HCT116 (cell line): ENCODE data around the gene FKBP7. TPM values are rescaled to one million over a fixed set of nuclear protein-coding genes. Genes with fewer than 3 reads are reported as not detected.

Source experiments
- ATAC-seq: fragments of 200-7000 bp; cut with Tn5 transposase; 2 replicates; pipeline ENCODE4 v1.9.1; 2020; ENCODE audit warnings: mild to moderate bottlenecking, moderate library complexity
- BruUV-seq: library from RNA; stranded (reverse); fragments of 400-500 nt; replicated peaks from 2 replicates; lab custom pipeline; 2021; lab: Mats Ljungman, UMichigan
- CTCF ChIA-PET: fragments of 300-600 bp; sonication (Branson Sonifier 250); formaldehyde crosslinking; loops from one replicate; lab custom pipeline; 2021; ENCODE audit warnings: antibody characterized with exemption; lab: Charles Lee
- POLR2A ChIA-PET: fragments of 300-600, 350-600 bp; sonication (Branson Sonifier 250); formaldehyde crosslinking; loops from one replicate; lab custom pipeline; 2021; ENCODE audit warnings: antibody characterized with exemption; lab: Charles Lee
- RAD21 ChIA-PET, 2 experiments: fragments of 300-600 bp; sonication (Branson Sonifier 250); formaldehyde crosslinking; loops; one replicate each; lab custom pipeline; 2023; ENCODE audit warnings: low total read pairs in 2 of 2; ENCODE audit not compliant: uncharacterized antibody in 2 of 2, unreplicated experiment in 2 of 2, low non-redundant PET in 1 of 2; lab: Charles Lee
- DNase-seq: peaks from one replicate; pipeline ENCODE4 v3.0.0-alpha.2; 2010; ENCODE audit warnings: low read depth, low spot score
- H2AFZ ChIP-seq: fragments of 200-600 bp; shearing (Covaris generic), sonication (generic); 2 replicates; pipeline ENCODE4 v1.6.1; 2017; ENCODE audit warnings: low read depth, mixed run types, mixed read lengths, antibody characterized with exemption, low read length; ENCODE audit not compliant: poor library complexity, severe bottlenecking
- H3K27ac ChIP-seq: 2 replicates; pipeline ENCODE4 v1.5.1; 2012; ENCODE audit warnings: low read depth, low read length
- H3K27me3 ChIP-seq: fragments of 200-600 bp; sonication (generic); 2 replicates; pipeline ENCODE4 v1.6.1; 2016; ENCODE audit warnings: mixed run types, low read length, mixed read lengths; ENCODE audit not compliant: insufficient read depth
- H3K36me3 ChIP-seq, 2 experiments: fragments of 200-500 bp in 1 of 2; fragments of 200-600 bp in 1 of 2; sonication (Bioruptor generic) in 1 of 2; sonication (generic) in 1 of 2; 2 replicates each; pipeline versions ENCODE4 v1.5.1 to v1.6.1; 2014 to 2016; ENCODE audit warnings: low read length in 2 of 2, inconsistent platforms in 1 of 2, mixed read lengths in 1 of 2, mixed run types in 1 of 2; ENCODE audit not compliant: insufficient read depth in 2 of 2, control insufficient read depth in 1 of 2
- H3K4me1 ChIP-seq, 2 experiments: fragments of 200-600 bp in 1 of 2; sonication (generic) in 1 of 2; 2 replicates each; pipeline versions ENCODE4 v1.5.1 to v1.6.1; 2012 to 2017; ENCODE audit warnings: low read length in 2 of 2, inconsistent platforms in 1 of 2, mild to moderate bottlenecking in 1 of 2, mixed read lengths in 1 of 2, mixed run types in 1 of 2, moderate library complexity in 1 of 2; ENCODE audit not compliant: insufficient read depth in 2 of 2, control insufficient read depth in 1 of 2
- H3K4me2 ChIP-seq: fragments of 200-600 bp; sonication (generic); 2 replicates; pipeline ENCODE4 v1.6.1; 2017; ENCODE audit warnings: mixed run types, low read length, mixed read lengths
- H3K4me3 ChIP-seq, 2 experiments: fragments of 200-600 bp in 1 of 2; sonication (generic) in 1 of 2; replicated peaks in 1 of 2; 2 replicates each; pipeline ENCODE4 v1.5.1; 2011 to 2016; ENCODE audit warnings: low read length in 2 of 2, control low read depth in 1 of 2, low read depth in 1 of 2, mild to moderate bottlenecking in 1 of 2, mixed read lengths in 1 of 2, mixed run types in 1 of 2
- H3K79me2 ChIP-seq: fragments of 200-600 bp; sonication (generic); 2 replicates; pipeline ENCODE4 v1.6.1; 2017; ENCODE audit warnings: mild to moderate bottlenecking, mixed run types, low read length, moderate library complexity, mixed read lengths; ENCODE audit not compliant: insufficient read depth
- H3K9ac ChIP-seq: fragments of 200-600 bp; sonication (generic); 2 replicates; pipeline ENCODE4 v1.6.1; 2016; ENCODE audit warnings: low read length, mixed read lengths
- H3K9me2 ChIP-seq: fragments of 200-600 bp; sonication (generic), shearing (Covaris generic); 2 replicates; pipeline ENCODE4 v1.6.1; 2017; ENCODE audit warnings: mixed run types, mild to moderate bottlenecking, moderate library complexity; ENCODE audit not compliant: insufficient read depth
- H3K9me3 ChIP-seq, 2 experiments: fragments of 200-500 bp in 1 of 2; fragments of 200-600 bp in 1 of 2; sonication (Bioruptor generic) in 1 of 2; sonication (generic) in 1 of 2; 2 replicates each; pipeline ENCODE4 v1.6.1; 2014 to 2017; ENCODE audit warnings: low read length in 2 of 2, mixed read lengths in 2 of 2, inconsistent platforms in 1 of 2, low read depth in 1 of 2, mild to moderate bottlenecking in 1 of 2, mixed run types in 1 of 2, moderate library complexity in 1 of 2; ENCODE audit not compliant: control insufficient read depth in 1 of 2, insufficient read depth in 1 of 2
- H4K20me1 ChIP-seq: fragments of 200-600 bp; sonication (generic), shearing (Covaris generic); 2 replicates; pipeline ENCODE4 v1.6.1; 2017; ENCODE audit warnings: mixed run types, mild to moderate bottlenecking, moderate library complexity; ENCODE audit not compliant: insufficient read depth
- CBX3 ChIP-seq: IDR thresholded peaks from 2 replicates; pipeline ENCODE4 v1.6.1; 2012; ENCODE audit warnings: low read depth
- CEBPB ChIP-seq: IDR thresholded peaks from 2 replicates; pipeline ENCODE4 v1.6.1; 2012; ENCODE audit warnings: low read depth
- EGR1 ChIP-seq: IDR thresholded peaks from 2 replicates; pipeline ENCODE4 v1.6.1; 2012; ENCODE audit warnings: low read depth
- EZH2 ChIP-seq: fragments of 200-600 bp; sonication (generic); IDR thresholded peaks from 2 replicates; pipeline ENCODE4 v1.6.1; 2017; ENCODE audit warnings: antibody characterized with exemption, mixed run types
- EZH2phosphoT487 ChIP-seq: fragments of 200-600 bp; IDR thresholded peaks from 2 replicates; pipeline ENCODE4 v1.6.1; 2018; ENCODE audit warnings: antibody characterized with exemption, borderline replicate concordance
- FOSL1 ChIP-seq: IDR thresholded peaks from 2 replicates; pipeline ENCODE4 v1.6.1; 2012; ENCODE audit warnings: low read depth
- JUND ChIP-seq: IDR thresholded peaks from 2 replicates; pipeline ENCODE4 v1.6.1; 2012
- MAX ChIP-seq: IDR thresholded peaks from 2 replicates; pipeline ENCODE4 v1.6.1; 2012
- RAD21 ChIP-seq: IDR thresholded peaks from 2 replicates; pipeline ENCODE4 v1.6.1; 2012; ENCODE audit warnings: low read depth, mild to moderate bottlenecking
- SIN3A ChIP-seq: IDR thresholded peaks from 2 replicates; pipeline ENCODE4 v1.6.1; 2012; ENCODE audit warnings: low read depth
- SP1 ChIP-seq: IDR thresholded peaks from 2 replicates; pipeline ENCODE4 v1.6.1; 2012; ENCODE audit warnings: low read depth
- SRF ChIP-seq: IDR thresholded peaks from 2 replicates; pipeline ENCODE4 v1.6.1; 2012; ENCODE audit warnings: low read depth
- TCF7L2 ChIP-seq: IDR thresholded peaks from 2 replicates; pipeline ENCODE4 v1.7.0; 2011; ENCODE audit warnings: borderline replicate concordance, inconsistent platforms; ENCODE audit not compliant: insufficient read depth, insufficient read length; ENCODE audit errors: extremely low read depth
- ZFX ChIP-seq: fragments of 450-650 bp; IDR thresholded peaks from 2 replicates; pipeline ENCODE4 v1.6.1; 2017
- ZNF274 ChIP-seq: fragments of 200-500 bp; sonication (Bioruptor generic); IDR thresholded peaks from 2 replicates; pipeline ENCODE4 v1.6.1; 2014; ENCODE audit warnings: mild to moderate bottlenecking, low read depth, low read length, inconsistent platforms
- intact Hi-C: fragments of 100-400 bp; cut with micrococcal nuclease; formaldehyde crosslinking; loops from 2 replicates; pipeline ENCODE4 v1.10.0; 2022
- total RNA-seq: library from RNA; stranded (reverse); gene quantifications from one replicate; pipeline ENCODE4 v1.2.1, GENCODE V29; 2021; ENCODE audit not compliant: unreplicated experiment
- TF ChIP-seq, protein P1 (sequence below): IDR thresholded peaks from 2 replicates; pipeline ENCODE4 v1.6.1; 2012
- TF ChIP-seq, protein P2 (sequence below): IDR thresholded peaks from 2 replicates; pipeline ENCODE4 v1.6.1; 2011; ENCODE audit warnings: mild to moderate bottlenecking, low read length, moderate library complexity; ENCODE audit not compliant: insufficient replicate concordance; ENCODE audit errors: extremely low read depth

The FKBP7 gene
- total RNA-seq, 1 experiment from 2014 or later, result 4.5 TPM

DNA sequence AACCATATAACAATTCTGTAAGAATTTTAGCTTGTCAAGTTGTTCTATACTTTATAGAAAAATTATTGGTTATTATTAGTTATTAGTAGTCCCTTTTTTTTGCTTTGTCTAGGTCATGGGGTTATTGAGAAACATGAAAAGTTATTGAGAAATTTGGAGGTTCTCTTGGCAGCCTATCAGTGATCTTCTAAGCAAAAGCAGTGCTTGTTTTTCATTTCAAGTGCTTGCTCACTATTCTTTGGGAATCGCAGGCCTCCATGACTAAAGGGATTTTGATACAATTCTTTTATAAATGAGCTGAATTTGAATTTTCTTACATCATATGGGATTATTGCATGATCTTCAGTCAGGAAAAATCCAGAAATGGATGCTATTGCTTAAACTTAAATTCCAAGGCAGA is 27.7 kb upstream of the FKBP7 start (continued):
- no peak for TF ChIP-seq RAD21
- no peak for TF ChIP-seq ZFX
- TF ChIP-seq SP1, result no peak
- no peak for TF ChIP-seq CBX3
- no peak for TF ChIP-seq ZNF274
- TF ChIP-seq, all 23 proteins: peak for 0

GRCh38 chr2:178502751-178503150 is 24.4 kb upstream of the FKBP7 start:
- H3K36me3 ChIP-seq, result peaks cover 23 to 25% of the 10 kb centered on the region in 2 experiments
- no peaks in the 10 kb centered on the region for H4K20me1 ChIP-seq
- H3K27me3 ChIP-seq, result no peaks in the 10 kb centered on the region
- no peaks in the 10 kb centered on the region for H3K9me2 ChIP-seq
- intact Hi-C loops, result no loop called here
- ATAC-seq, result no peak
- ChIA-PET RAD21 (no interaction called here), POLR2A (no interaction called here), CTCF (no interaction called here)
- H3K27ac ChIP-seq, result no peak overlapping the region
- no TSS peak for BruUV-seq
- no peaks in the 10 kb centered on the region for H3K9me3 ChIP-seq
- H2AFZ ChIP-seq, result no peak overlapping the region
- H3K79me2 ChIP-seq, result no peaks in the 10 kb centered on the region
- H3K4me1 ChIP-seq, result no peaks in the 10 kb centered on the region
- no peak overlapping the region for H3K9ac ChIP-seq
- DNase-seq, result no peak
- H3K4me3 ChIP-seq, result no peak overlapping the region
- TF ChIP-seq TCF7L2, result no peak
- TF ChIP-seq JUND, result no peak
- no peak for TF ChIP-seq EGR1
- no peak for TF ChIP-seq SRF
- TF ChIP-seq, protein P1, sequence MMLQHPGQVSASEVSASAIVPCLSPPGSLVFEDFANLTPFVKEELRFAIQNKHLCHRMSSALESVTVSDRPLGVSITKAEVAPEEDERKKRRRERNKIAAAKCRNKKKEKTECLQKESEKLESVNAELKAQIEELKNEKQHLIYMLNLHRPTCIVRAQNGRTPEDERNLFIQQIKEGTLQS, result no peak
- no peak for TF ChIP-seq SIN3A
- no peak overlapping the region for H3K4me2 ChIP-seq

- POLR2A ChIA-PET, result no interaction called here
- Histone ChIP-seq H3K4me1 (no peaks in the 10 kb centered on the region), H3K4me3 (no peak overlapping the region), H3K4me2 (no peak overlapping the region), H3K36me3 (peaks cover 29% of the 10 kb centered on the region in 2 experiments; a peak in 3 of 4 replicates), H3K9me2 (no peaks in the 10 kb centered on the region), H3K9ac (no peak overlapping the region), H3K27me3 (no peaks in the 10 kb centered on the region), H3K79me2 (no peaks in the 10 kb centered on the region), H3K27ac (no peak overlapping the region), H4K20me1 (no peaks in the 10 kb centered on the region)
- ATAC-seq, result no peak
- RAD21 ChIA-PET, result no interaction called here
- intact Hi-C loops, result loop anchor here (10.0 kb wide), 1 partner anchor 1015 kb away; no protein-coding TSS in a partner anchor
- CTCF ChIA-PET, result no interaction called here
- TF ChIP-seq ZFX (no peak), MAX (no peak), ZNF274 (no peak), SIN3A (no peak), TCF7L2 (no peak), CEBPB (no peak), EGR1 (no peak), JUND (no peak), EZH2 (no peak), CBX3 (no peak), SRF (no peak), FOSL1 (no peak), EZH2phosphoT487 (no peak)
- TF ChIP-seq, protein P2, sequence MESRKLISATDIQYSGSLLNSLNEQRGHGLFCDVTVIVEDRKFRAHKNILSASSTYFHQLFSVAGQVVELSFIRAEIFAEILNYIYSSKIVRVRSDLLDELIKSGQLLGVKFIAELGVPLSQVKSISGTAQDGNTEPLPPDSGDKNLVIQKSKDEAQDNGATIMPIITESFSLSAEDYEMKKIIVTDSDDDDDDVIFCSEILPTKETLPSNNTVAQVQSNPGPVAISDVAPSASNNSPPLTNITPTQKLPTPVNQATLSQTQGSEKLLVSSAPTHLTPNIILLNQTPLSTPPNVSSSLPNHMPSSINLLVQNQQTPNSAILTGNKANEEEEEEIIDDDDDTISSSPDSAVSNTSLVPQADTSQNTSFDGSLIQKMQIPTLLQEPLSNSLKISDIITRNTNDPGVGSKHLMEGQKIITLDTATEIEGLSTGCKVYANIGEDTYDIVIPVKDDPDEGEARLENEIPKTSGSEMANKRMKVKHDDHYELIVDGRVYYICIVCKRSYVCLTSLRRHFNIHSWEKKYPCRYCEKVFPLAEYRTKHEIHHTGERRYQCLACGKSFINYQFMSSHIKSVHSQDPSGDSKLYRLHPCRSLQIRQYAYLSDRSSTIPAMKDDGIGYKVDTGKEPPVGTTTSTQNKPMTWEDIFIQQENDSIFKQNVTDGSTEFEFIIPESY, result no peak
- TF ChIP-seq, protein P1, result no peak
- TF ChIP-seq, all 23 proteins: peak for 0
- no TSS peak for BruUV-seq
- no peaks in the 10 kb centered on the region for H3K9me3 ChIP-seq
- H2AFZ ChIP-seq, result no peak overlapping the region
- no peak for DNase-seq
Measured at GRCh38 chr2:178499640-178500039, 21.2 kb upstream of the FKBP7 start.
